ENCODE measurements around the gene PEAR1. TPM values are rescaled to one million over a fixed set of nuclear protein-coding genes. Genes with fewer than 3 reads are reported as not detected.

The PEAR1 gene
- total RNA-seq, 1 experiment from 2014 or later, result 0.46 TPM

GRCh38 chr1:156858555-156858956 lies 35.0 kb upstream of the PEAR1 start:
- H3K9me3 ChIP-seq, result no peaks in the 10 kb centered on the region
- H3K27me3 ChIP-seq, result peaks cover 32% of the 10 kb centered on the region
- H3K4me3 ChIP-seq, result no peak overlapping the region
- DNase-seq, result no peak
- no peaks in the 10 kb centered on the region for H3K36me3 ChIP-seq

GRCh38 chr1:156858959-156859522 lies 34.5 kb upstream of the PEAR1 start, which contains the start of gene INSRR:
INSRR (minus strand) TSS chr1:156859117; CDS start chr1:156858621, 496 bp downstream.
- H3K36me3 ChIP-seq, result no peaks in the 10 kb centered on the region
- peaks cover 32% of the 10 kb centered on the region for H3K27me3 ChIP-seq
- H3K4me3 ChIP-seq, result peak within 1 kb of the TSS; percentile 34
- DNase-seq, result no peak
- no peaks in the 10 kb centered on the region for H3K9me3 ChIP-seq

GRCh38 chr1:156859523-156860112 lies 33.9 kb upstream of the PEAR1 start:
- Histone ChIP-seq H3K9me3 (no peaks in the 10 kb centered on the region), H3K4me3 (peak overlapping the region; percentile 34), H3K36me3 (no peaks in the 10 kb centered on the region), H3K27me3 (peaks cover 32% of the 10 kb centered on the region)
- no peak for DNase-seq

- peak overlapping the region; percentile 34 for H3K4me3 ChIP-seq
- H3K9me3 ChIP-seq, result no peaks in the 10 kb centered on the region
- DNase-seq, result peak; percentile 46
- H3K36me3 ChIP-seq, result no peaks in the 10 kb centered on the region
- peaks cover 32% of the 10 kb centered on the region for H3K27me3 ChIP-seq
Observed at GRCh38 chr1:156860113-156860627, 33.3 kb upstream of the PEAR1 start.

GRCh38 chr1:156860628-156861423 lies 32.7 kb upstream of the PEAR1 start, which contains the start of gene NTRK1:
NTRK1 (plus strand) TSS chr1:156860865; CDS start chr1:156860935, 70 bp downstream.
- DNase-seq, result peak; percentile 67
- Histone ChIP-seq H3K27me3 (peaks cover 32% of the 10 kb centered on the region), H3K4me3 (peak within 1 kb of the TSS; percentile 34), H3K36me3 (no peaks in the 10 kb centered on the region), H3K9me3 (no peaks in the 10 kb centered on the region)

GRCh38 chr1:156862584-156862983 lies 30.9 kb upstream of the PEAR1 start:
- H3K4me3 ChIP-seq, result no peak overlapping the region
- no peaks in the 10 kb centered on the region for H3K36me3 ChIP-seq
- no peaks in the 10 kb centered on the region for H3K9me3 ChIP-seq
- no peak for DNase-seq
- H3K27me3 ChIP-seq, result peaks cover 32% of the 10 kb centered on the region

GRCh38 chr1:156862997-156863599 lies 30.4 kb upstream of the PEAR1 start:
- DNase-seq, result no peak
- H3K4me3 ChIP-seq, result no peak overlapping the region
- H3K36me3 ChIP-seq, result no peaks in the 10 kb centered on the region
- no peaks in the 10 kb centered on the region for H3K9me3 ChIP-seq
- H3K27me3 ChIP-seq, result peaks cover 32% of the 10 kb centered on the region

GRCh38 chr1:156863631-156864030 lies 29.9 kb upstream of the PEAR1 start:
- H3K36me3 ChIP-seq, result no peaks in the 10 kb centered on the region
- H3K27me3 ChIP-seq, result peaks cover 28% of the 10 kb centered on the region
- DNase-seq, result no peak
- H3K9me3 ChIP-seq, result no peaks in the 10 kb centered on the region
- H3K4me3 ChIP-seq, result no peak overlapping the region

- peaks cover 18% of the 10 kb centered on the region for H3K27me3 ChIP-seq
- no peak overlapping the region for H3K4me3 ChIP-seq
- H3K36me3 ChIP-seq, result no peaks in the 10 kb centered on the region
- no peaks in the 10 kb centered on the region for H3K9me3 ChIP-seq
- no peak for DNase-seq
Observed at GRCh38 chr1:156864796-156865195, 28.7 kb upstream of the PEAR1 start.

GRCh38 chr1:156865258-156865657 lies 28.3 kb upstream of the PEAR1 start:
- no peak overlapping the region for H3K4me3 ChIP-seq
- H3K27me3 ChIP-seq, result peaks cover 13% of the 10 kb centered on the region
- H3K36me3 ChIP-seq, result no peaks in the 10 kb centered on the region
- no peak for DNase-seq
- H3K9me3 ChIP-seq, result no peaks in the 10 kb centered on the region

GRCh38 chr1:156865865-156866248 lies 27.7 kb upstream of the PEAR1 start:
- H3K9me3 ChIP-seq, result no peaks in the 10 kb centered on the region
- peaks cover 8% of the 10 kb centered on the region for H3K27me3 ChIP-seq
- H3K36me3 ChIP-seq, result no peaks in the 10 kb centered on the region
- no peak overlapping the region for H3K4me3 ChIP-seq
- DNase-seq, result no peak

- Histone ChIP-seq H3K27me3 (peaks cover 4% of the 10 kb centered on the region), H3K36me3 (no peaks in the 10 kb centered on the region), H3K4me3 (no peak overlapping the region), H3K9me3 (no peaks in the 10 kb centered on the region)
- no peak for DNase-seq
Observed at GRCh38 chr1:156866249-156866909, 27.1 kb upstream of the PEAR1 start.

- H3K27me3 ChIP-seq, result no peaks in the 10 kb centered on the region
- DNase-seq, result no peak
- no peaks in the 10 kb centered on the region for H3K9me3 ChIP-seq
- no peaks in the 10 kb centered on the region for H3K36me3 ChIP-seq
- H3K4me3 ChIP-seq, result no peak overlapping the region
Observed at GRCh38 chr1:156868341-156868740, 25.2 kb upstream of the PEAR1 start.

GRCh38 chr1:156869455-156869854 lies 24.1 kb upstream of the PEAR1 start:
- Histone ChIP-seq H3K27me3 (no peaks in the 10 kb centered on the region), H3K4me3 (no peak overlapping the region), H3K9me3 (no peaks in the 10 kb centered on the region), H3K36me3 (no peaks in the 10 kb centered on the region)
- no peak for DNase-seq

GRCh38 chr1:156873659-156874058 lies 19.9 kb upstream of the PEAR1 start:
- no peaks in the 10 kb centered on the region for H3K27me3 ChIP-seq
- H3K36me3 ChIP-seq, result no peaks in the 10 kb centered on the region
- no peak overlapping the region for H3K4me3 ChIP-seq
- no peaks in the 10 kb centered on the region for H3K9me3 ChIP-seq
- DNase-seq, result no peak

GRCh38 chr1:156874142-156874541 lies 19.4 kb upstream of the PEAR1 start:
- Histone ChIP-seq H3K9me3 (no peaks in the 10 kb centered on the region), H3K27me3 (no peaks in the 10 kb centered on the region), H3K36me3 (no peaks in the 10 kb centered on the region), H3K4me3 (no peak overlapping the region)
- no peak for DNase-seq

Measured in MG63 (cell line).